RWPE1 (cell line): ENCODE measurements around the gene CDHR1.

Source experiments
- CTCF ChIA-PET: fragments of 350-600 bp; sonication (Branson Sonifier 250); formaldehyde crosslinking; extraction: SDS; loops from one replicate; lab custom pipeline; 2021; lab: Yijun Ruan, JAX
- POLR2A ChIA-PET: fragments of 400-600 bp; formaldehyde crosslinking; extraction: SDS; loops from one replicate; lab custom pipeline; 2020; ENCODE audit warnings: antibody characterized with exemption; ENCODE audit not compliant: low non-redundant PET; lab: Yijun Ruan, JAX
- DNase-seq: peaks from one replicate; pipeline ENCODE4 v3.0.0; 2012; ENCODE audit warnings: low spot score
- H3K27ac ChIP-seq: fragments of 450-650 bp; 2 replicates; pipeline ENCODE4 v1.5.1; 2017
- TF ChIP-seq, protein P1 (sequence below): fragments of 450-650 bp; conservative IDR thresholded peaks from 2 replicates; pipeline ENCODE4 v1.5.1; 2017; ENCODE audit warnings: low read depth, mild to moderate bottlenecking

The CDHR1 gene

DNA sequence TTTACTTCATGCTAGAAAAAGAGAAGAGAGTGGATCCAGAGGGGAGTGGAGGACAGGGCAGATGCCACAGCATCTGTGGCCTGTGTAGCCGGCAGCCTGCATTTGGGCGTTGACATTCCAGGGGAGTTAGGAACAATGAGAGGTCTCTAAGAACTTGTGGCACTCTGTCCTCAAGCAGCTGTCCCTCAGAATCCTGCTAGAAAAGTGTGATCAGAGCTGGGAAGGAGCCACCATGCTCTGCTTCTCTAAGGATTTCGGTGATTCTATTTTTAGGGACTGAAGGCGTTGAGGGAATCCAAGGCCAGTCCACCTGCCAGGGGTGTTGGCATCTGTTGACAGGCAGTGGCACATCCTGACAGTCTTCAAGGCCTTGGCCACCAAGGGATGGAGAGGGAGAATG lies 23.4 kb downstream of the CDHR1 start:
- CTCF ChIA-PET = interaction anchor here (0.6 kb wide), 1 partner anchor 56 kb away, joined by 3 read pairs; no protein-coding TSS in a partner anchor
- TF ChIP-seq, protein P1, sequence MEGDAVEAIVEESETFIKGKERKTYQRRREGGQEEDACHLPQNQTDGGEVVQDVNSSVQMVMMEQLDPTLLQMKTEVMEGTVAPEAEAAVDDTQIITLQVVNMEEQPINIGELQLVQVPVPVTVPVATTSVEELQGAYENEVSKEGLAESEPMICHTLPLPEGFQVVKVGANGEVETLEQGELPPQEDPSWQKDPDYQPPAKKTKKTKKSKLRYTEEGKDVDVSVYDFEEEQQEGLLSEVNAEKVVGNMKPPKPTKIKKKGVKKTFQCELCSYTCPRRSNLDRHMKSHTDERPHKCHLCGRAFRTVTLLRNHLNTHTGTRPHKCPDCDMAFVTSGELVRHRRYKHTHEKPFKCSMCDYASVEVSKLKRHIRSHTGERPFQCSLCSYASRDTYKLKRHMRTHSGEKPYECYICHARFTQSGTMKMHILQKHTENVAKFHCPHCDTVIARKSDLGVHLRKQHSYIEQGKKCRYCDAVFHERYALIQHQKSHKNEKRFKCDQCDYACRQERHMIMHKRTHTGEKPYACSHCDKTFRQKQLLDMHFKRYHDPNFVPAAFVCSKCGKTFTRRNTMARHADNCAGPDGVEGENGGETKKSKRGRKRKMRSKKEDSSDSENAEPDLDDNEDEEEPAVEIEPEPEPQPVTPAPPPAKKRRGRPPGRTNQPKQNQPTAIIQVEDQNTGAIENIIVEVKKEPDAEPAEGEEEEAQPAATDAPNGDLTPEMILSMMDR = no peak

DNA sequence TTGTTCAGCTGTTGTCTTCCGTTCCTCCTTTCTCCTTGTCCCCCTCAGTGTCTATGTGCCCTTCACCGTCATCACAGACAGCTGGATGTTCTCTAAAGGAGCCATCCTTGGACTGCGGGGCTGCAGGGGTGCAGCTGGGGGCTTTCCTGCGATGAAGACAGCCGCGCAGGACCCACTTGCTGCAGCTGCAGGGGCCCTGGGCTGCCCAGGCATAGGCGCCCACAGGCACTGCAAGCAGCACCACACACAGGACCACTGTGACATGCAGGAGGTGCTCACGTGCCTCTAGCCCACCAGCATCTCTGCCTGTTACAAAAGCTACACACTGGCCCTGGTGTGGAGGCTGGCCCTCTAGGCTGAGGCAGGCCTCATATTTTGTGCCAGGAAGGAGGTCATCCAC lies 27.6 kb downstream of the CDHR1 start:
- no peak for DNase-seq
- no peak overlapping the region for H3K27ac ChIP-seq
- POLR2A ChIA-PET = no interaction called here
- CTCF ChIA-PET = interaction anchor here (0.8 kb wide), 1 partner anchor 39 kb away, joined by 3 read pairs; no protein-coding TSS in a partner anchor
- TF ChIP-seq, protein P1 = no peak

More for the DNA sequence above, 23.4 kb downstream of the CDHR1 start:
- POLR2A ChIA-PET = no interaction called here
- no peak overlapping the region for H3K27ac ChIP-seq
- no peak for DNase-seq

- TF ChIP-seq, protein P1 = no peak
- ChIA-PET CTCF (no interaction called here), POLR2A (no interaction called here)
- no peak for DNase-seq
- no peak overlapping the region for H3K27ac ChIP-seq
Observed at GRCh38 chr10:84224411-84225028, 30.2 kb downstream of the CDHR1 start.

DNA sequence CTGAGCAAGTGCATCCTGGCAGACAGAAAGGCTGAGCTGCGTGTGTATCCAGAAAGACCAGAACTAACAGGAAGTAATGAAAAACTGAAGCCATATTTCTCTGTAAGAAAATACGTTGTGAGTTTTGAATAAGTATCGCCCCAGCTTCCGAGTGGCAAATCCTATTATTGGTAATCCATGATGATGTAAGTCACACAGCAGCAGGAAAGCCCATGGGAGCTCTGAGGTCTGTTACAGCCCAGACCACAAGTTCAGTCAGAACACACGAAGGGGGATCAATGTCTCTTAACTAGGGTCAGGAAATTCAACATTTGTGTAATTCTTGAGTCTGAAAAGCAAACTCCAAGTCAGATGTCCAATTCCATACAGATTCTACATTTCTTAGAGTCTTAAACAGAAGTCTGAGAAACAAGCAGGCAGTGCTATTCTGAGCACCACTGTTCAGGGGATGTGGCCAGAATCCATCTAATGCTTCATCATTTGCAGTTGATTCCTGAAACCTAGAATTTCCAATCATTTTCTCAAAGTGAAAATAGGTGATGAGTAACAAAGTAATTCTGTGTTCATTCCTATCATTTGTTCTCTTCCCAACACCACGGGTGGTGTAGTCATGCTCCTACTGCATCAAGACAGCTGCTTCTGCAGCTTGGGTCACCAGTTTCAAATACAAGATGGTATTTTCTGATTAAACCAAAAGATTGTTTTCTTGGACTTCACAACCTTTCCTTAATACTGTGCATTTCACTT lies 31.3 kb downstream of the CDHR1 start, which contains the start of gene LRIT2:
LRIT2 (minus strand) TSS at position 118 of the 747 bp plus-strand sequence; CDS start at position 94, 24 bp downstream.
- H3K27ac ChIP-seq = no peak within 1 kb of the TSS
- POLR2A ChIA-PET = no interaction called here
- CTCF ChIA-PET = no interaction called here
- DNase-seq = no peak
- TF ChIP-seq, protein P1 = no peak

DNA sequence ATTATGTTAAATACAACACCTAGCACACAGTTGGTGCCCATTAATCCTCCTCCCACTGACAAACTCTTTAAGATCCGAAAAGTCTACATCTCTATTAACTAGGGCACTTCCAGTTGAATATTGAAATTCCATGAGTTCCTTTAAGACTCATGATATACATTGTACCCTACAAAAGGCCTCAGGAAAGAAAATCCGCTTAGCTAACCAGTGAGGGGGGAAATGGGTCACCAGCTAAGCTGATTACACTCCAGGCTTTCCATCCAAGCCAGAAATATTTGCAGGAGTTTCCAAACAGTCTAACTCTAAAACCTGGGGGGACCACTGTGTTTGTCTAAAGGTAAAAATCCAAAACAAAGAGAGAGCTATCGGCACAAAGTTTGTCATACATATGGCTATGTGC lies 32.3 kb downstream of the CDHR1 start:
- POLR2A ChIA-PET = no interaction called here
- TF ChIP-seq, protein P1 = no peak
- DNase-seq = no peak
- H3K27ac ChIP-seq = no peak overlapping the region
- CTCF ChIA-PET = no interaction called here

DNA sequence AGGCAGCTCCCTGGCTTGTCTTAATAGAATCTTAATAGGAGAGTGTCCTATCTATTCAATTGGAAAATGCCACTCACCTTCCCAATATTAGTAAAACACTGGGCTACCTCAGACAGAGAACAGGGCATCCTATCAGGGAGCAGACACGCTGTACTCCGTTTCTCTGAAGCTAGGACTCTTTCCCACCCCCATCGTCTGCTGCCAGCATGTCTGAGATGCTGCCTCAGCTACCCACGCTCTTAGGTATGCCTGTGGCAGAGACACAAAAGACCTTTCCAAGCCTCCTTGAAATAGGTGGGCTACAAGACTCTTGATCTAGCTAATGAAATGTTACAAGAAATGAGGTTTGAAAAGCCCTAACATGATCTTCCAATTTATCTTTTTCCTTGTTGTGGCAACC lies 33.5 kb downstream of the CDHR1 start:
- H3K27ac ChIP-seq = no peak overlapping the region
- TF ChIP-seq, protein P1 = no peak
- ChIA-PET POLR2A (no interaction called here), CTCF (no interaction called here)
- no peak for DNase-seq
